Measurements from ENCODE around the gene KRT75.

The KRT75 gene

GRCh38 chr12:52444647-52445595 lies 10.8 kb upstream of the KRT75 start:
- TF ChIP-seq CTCF (IDR thresholded peaks at IDR 0.05) = no peak

DNA sequence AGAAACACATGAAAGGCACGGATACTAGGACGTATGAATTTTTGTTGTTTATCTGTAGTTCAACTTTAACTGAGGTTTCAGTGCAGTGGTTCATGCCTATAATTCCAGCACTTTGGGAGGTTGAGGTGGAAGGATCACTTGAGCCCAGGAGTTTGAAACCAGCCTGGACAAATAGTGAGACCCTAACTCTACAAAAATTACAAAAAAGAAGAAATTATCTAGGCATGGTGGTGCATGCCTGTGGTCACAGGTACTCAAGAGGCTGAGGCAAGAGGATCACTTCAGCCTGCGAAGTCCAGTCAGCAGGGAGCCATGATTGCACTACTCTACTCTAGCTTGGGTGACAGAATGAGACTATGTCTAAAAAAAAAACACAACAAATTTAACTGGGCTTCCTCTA lies 9.8 kb upstream of the KRT75 start:
- no peak for TF ChIP-seq CTCF (IDR thresholded peaks at IDR 0.05)

DNA sequence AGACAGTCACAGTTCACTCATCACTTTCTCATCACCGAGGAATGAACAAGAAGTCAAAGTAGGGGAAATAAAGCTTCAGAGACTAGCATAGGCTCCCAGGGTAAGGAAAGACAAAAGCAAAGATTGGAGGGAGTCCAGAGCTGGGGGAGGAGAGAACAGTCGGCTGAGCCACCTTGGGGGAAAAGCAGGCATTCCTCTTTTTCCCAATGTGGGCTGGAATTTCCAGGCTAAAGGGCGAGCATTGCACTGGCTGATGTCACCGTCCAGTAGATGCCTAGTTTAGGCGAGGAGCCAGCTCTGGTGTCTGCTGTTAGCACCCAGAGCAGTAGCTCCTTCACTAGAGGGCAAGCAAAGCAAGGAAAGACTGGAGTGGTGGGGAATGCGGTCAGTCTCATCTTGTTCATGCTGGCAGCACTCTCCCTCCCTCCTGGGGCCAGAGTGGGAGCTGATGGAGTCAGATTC lies 8.5 kb upstream of the KRT75 start:
- no peak for TF ChIP-seq CTCF (IDR thresholded peaks at IDR 0.05)

- TF ChIP-seq CTCF (IDR thresholded peaks at IDR 0.05) = no peak
Observed at GRCh38 chr12:52441320-52441911, 7.2 kb upstream of the KRT75 start.

- no peak for TF ChIP-seq CTCF (IDR thresholded peaks at IDR 0.05)
Observed at GRCh38 chr12:52440821-52441319, 6.7 kb upstream of the KRT75 start.

DNA sequence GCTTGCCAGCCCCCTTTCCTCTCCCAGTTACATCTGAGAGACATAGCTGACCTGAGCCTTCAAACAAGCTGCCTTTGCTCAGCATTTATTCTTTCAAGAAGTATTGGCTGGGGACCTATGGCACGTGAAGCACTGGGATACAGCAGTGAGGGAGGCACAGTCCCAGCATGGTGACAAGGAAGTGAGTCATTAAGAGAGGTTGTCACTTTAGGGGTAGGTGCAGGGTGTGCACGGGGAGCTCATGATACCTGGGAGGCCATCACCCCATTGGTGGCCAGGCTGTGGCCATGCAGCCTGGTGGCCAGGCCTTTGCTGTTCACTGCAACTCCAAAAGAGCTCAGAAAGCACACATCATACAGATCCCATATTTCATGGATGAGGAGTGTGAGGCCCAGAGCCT lies 5.7 kb upstream of the KRT75 start:
- no peak for TF ChIP-seq CTCF (IDR thresholded peaks at IDR 0.05)

- no peak for TF ChIP-seq CTCF (IDR thresholded peaks at IDR 0.05)
Observed at GRCh38 chr12:52439420-52439819, 5.2 kb upstream of the KRT75 start.

Measured in LNCAP (cell line).